CD4-positive, CD25-positive, alpha-beta regulatory T cell (primary cell): Measurements from ENCODE around the gene SPTAN1. TPM values are rescaled to one million over a fixed set of nuclear protein-coding genes. Genes with fewer than 3 reads are reported as not detected.

Source experiments
- ATAC-seq, 2 donors: fragments of 150-1000 bp; cut with Tn5 transposase; one replicate each; pipeline ENCODE4 v1.10.0; 2021; ENCODE audit warnings: low read depth in 2 of 2, moderate number of reproducible peaks in 2 of 2, moderate library complexity in 1 of 2
- DNase-seq, 3 donors: peaks; one replicate each; pipeline versions ENCODE4 v3.0.0 to v3.0.0-alpha.2; 2012 to 2022; ENCODE audit warnings: mixed read lengths in 1 of 3
- H3K27ac ChIP-seq: one replicate; pipeline ENCODE4 v1.7.0; 2013; ENCODE audit warnings: mild to moderate bottlenecking, low read length; ENCODE audit not compliant: insufficient read depth, poor library complexity, severe bottlenecking
- H3K27me3 ChIP-seq: one replicate; pipeline ENCODE4 v1.7.0; 2013; ENCODE audit warnings: low read length; ENCODE audit not compliant: control insufficient read depth, insufficient read depth
- H3K36me3 ChIP-seq: one replicate; pipeline ENCODE4 v1.7.0; 2013; ENCODE audit warnings: mild to moderate bottlenecking, low read length, moderate library complexity; ENCODE audit not compliant: control insufficient read depth, insufficient read depth
- H3K4me1 ChIP-seq: 2 replicates; pipeline ENCODE4 v1.7.0; 2013; ENCODE audit warnings: mild to moderate bottlenecking, low read length; ENCODE audit not compliant: insufficient read depth, control insufficient read depth, poor library complexity, severe bottlenecking
- H3K4me3 ChIP-seq: one replicate; pipeline ENCODE4 v1.7.0; 2013; ENCODE audit warnings: low read depth, mild to moderate bottlenecking, low read length, moderate library complexity
- H3K9me3 ChIP-seq, 2 experiments: 1 replicate in 1 of 2; 2 replicates in 1 of 2; pipeline ENCODE4 v1.7.0; 2013; ENCODE audit warnings: low read length in 2 of 2, mild to moderate bottlenecking in 1 of 2, moderate library complexity in 1 of 2; ENCODE audit not compliant: control insufficient read depth in 2 of 2
- H3K27ac Mint-ChIP-seq, 3 donors: one replicate each; pipeline ENCODE4 v1.8.0; 2020 to 2022; ENCODE audit warnings: mild to moderate bottlenecking in 3 of 3, mixed read lengths in 3 of 3, moderate library complexity in 2 of 3
- H3K27me3 Mint-ChIP-seq: one replicate; pipeline ENCODE4 v1.8.0; 2022; ENCODE audit warnings: mild to moderate bottlenecking, mixed read lengths
- H3K36me3 Mint-ChIP-seq: one replicate; pipeline ENCODE4 v1.8.0; 2020; ENCODE audit warnings: mixed read lengths
- H3K4me1 Mint-ChIP-seq, 4 donors: one replicate each; pipeline ENCODE4 v1.8.0; 2020 to 2022; ENCODE audit warnings: mixed read lengths in 4 of 4, mild to moderate bottlenecking in 1 of 4
- H3K4me3 Mint-ChIP-seq, 4 donors: one replicate each; pipeline ENCODE4 v1.8.0; 2020 to 2022; ENCODE audit warnings: mild to moderate bottlenecking in 4 of 4, mixed read lengths in 4 of 4, moderate library complexity in 3 of 4
- H3K9me3 Mint-ChIP-seq, 7 donors: one replicate each; pipeline ENCODE4 v1.8.0; 2020 to 2022; ENCODE audit warnings: mixed read lengths in 7 of 7, mild to moderate bottlenecking in 3 of 7, moderate library complexity in 2 of 7
- polyA plus RNA-seq, 4 donors: library from polyadenylated mRNA; unstranded; fragments of 300-500 nt; fragmentation: Illumina TruSeq; gene quantifications; one replicate each; pipeline ENCODE4 v1.2.3, GENCODE V29; 2021
- total RNA-seq: library from RNA; stranded (reverse); gene quantifications from one replicate; pipeline ENCODE4 v1.2.3, GENCODE V29; 2022

Gene SPTAN1
- total and polyA plus RNA-seq, 5 donors from 2014 or later = 79.8 to 769 (median 84.6) TPM

GRCh38 chr9:128629852-128630545 lies 77.6 kb downstream of the SPTAN1 start:
- Mint-ChIP-seq H3K36me3 (peaks cover 36% of the 10 kb centered on the region), H3K4me3 (no peak overlapping the region)

DNA sequence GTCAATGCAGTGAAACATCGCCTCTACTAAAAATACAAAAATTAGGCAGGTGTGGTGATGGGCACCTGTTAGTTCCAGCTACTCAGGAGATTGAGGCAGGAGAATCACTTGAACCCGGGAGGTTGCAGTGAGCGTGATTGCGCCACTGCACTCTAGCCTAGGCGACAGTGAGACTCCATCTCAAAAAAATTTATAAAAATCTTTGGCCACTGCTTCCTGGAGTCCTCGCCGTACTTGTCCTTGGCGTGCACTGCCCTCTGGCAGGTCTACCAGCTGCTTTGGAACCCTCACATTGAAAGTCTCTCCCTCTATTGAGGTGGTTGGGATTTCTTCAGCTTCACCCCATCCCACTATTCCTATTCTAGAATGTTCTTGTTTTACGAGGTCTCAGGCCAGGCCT lies 79.2 kb downstream of the SPTAN1 start:
- Mint-ChIP-seq H3K4me1 (peaks cover 0 to 3% (median 0%) of the 10 kb centered on the region in 4 donors), H3K4me3 (no peak overlapping the region), H3K27ac (no peak overlapping the region), H3K9me3 (no peaks in the 10 kb centered on the region), H3K27me3 (no peaks in the 10 kb centered on the region), H3K36me3 (peaks cover 21% of the 10 kb centered on the region)
- DNase-seq (no peak), ATAC-seq (no peak)
- H3K27ac ChIP-seq = no peak overlapping the region
- peaks cover 71% of the 10 kb centered on the region for H3K36me3 ChIP-seq
- no peak overlapping the region for H3K4me3 ChIP-seq
- no peaks in the 10 kb centered on the region for H3K27me3 ChIP-seq
- no peaks in the 10 kb centered on the region for H3K9me3 ChIP-seq
- H3K4me1 ChIP-seq = no peaks in the 10 kb centered on the region

More at GRCh38 chr9:128629852-128630545, 77.6 kb downstream of the SPTAN1 start:
- Histone ChIP-seq H3K9me3 (no peaks in the 10 kb centered on the region), H3K27ac (no peak overlapping the region), H3K27me3 (no peaks in the 10 kb centered on the region), H3K4me1 (no peaks in the 10 kb centered on the region), H3K4me3 (no peak overlapping the region), H3K36me3 (peaks cover 88% of the 10 kb centered on the region)
- no peaks in the 10 kb centered on the region for H3K27me3 Mint-ChIP-seq
- ATAC-seq (no peak), DNase-seq (no peak)
- peak overlapping the region in 1 of 3 donors; percentile 55 for H3K27ac Mint-ChIP-seq
- no peaks in the 10 kb centered on the region for H3K9me3 Mint-ChIP-seq
- peaks cover 0 to 2% (median under 1%) of the 10 kb centered on the region in 4 donors for H3K4me1 Mint-ChIP-seq

- no peaks in the 10 kb centered on the region for H3K9me3 ChIP-seq
- ATAC-seq (no peak), DNase-seq (no peak)
- H3K4me1 Mint-ChIP-seq = peaks cover 0 to 5% (median 0%) of the 10 kb centered on the region in 4 donors
- no peak overlapping the region for H3K27ac Mint-ChIP-seq
- H3K9me3 Mint-ChIP-seq = no peaks in the 10 kb centered on the region
- H3K27ac ChIP-seq = no peak overlapping the region
- no peaks in the 10 kb centered on the region for H3K4me1 ChIP-seq
- H3K36me3 ChIP-seq = peaks cover 67% of the 10 kb centered on the region
- no peaks in the 10 kb centered on the region for H3K27me3 Mint-ChIP-seq
- no peak overlapping the region for H3K4me3 ChIP-seq
- peaks cover 21% of the 10 kb centered on the region for H3K36me3 Mint-ChIP-seq
- no peaks in the 10 kb centered on the region for H3K27me3 ChIP-seq
- no peak overlapping the region for H3K4me3 Mint-ChIP-seq
These were observed 79.7 kb downstream of the SPTAN1 start for GRCh38 chr9:128632066-128632465.

GRCh38 chr9:128632486-128632885 lies 80.1 kb downstream of the SPTAN1 start:
- H3K27ac ChIP-seq = no peak overlapping the region
- no peaks in the 10 kb centered on the region for H3K4me1 ChIP-seq
- no peak overlapping the region for H3K4me3 ChIP-seq
- peaks cover 63% of the 10 kb centered on the region for H3K36me3 ChIP-seq
- H3K27me3 Mint-ChIP-seq = no peaks in the 10 kb centered on the region
- ATAC-seq (no peak), DNase-seq (no peak)
- no peak overlapping the region for H3K4me3 Mint-ChIP-seq
- H3K27me3 ChIP-seq = no peaks in the 10 kb centered on the region
- H3K9me3 Mint-ChIP-seq = no peaks in the 10 kb centered on the region
- H3K4me1 Mint-ChIP-seq = peaks cover 0 to 5% (median 0%) of the 10 kb centered on the region in 4 donors
- peaks cover 21% of the 10 kb centered on the region for H3K36me3 Mint-ChIP-seq
- H3K9me3 ChIP-seq = no peaks in the 10 kb centered on the region
- H3K27ac Mint-ChIP-seq = no peak overlapping the region

DNA sequence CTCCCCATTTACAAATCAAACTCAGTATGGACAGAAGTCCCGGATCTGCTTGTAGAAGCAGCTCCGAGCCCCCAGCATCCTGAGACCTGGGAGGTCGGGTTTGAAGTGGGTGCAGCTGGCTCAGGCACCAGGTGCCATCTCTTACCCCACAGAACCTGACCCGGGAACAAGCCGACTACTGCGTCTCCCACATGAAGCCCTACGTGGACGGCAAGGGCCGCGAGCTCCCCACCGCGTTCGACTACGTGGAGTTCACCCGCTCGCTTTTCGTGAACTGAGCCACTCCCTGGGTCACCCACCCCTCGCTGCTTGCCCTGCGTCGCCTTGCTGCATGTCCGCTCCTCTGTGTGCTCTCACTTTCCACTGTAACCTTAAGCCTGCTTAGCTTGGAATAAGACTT lies 80.7 kb downstream of the SPTAN1 start:
- H3K36me3 Mint-ChIP-seq = peaks cover 17% of the 10 kb centered on the region
- DNase-seq = no peak
- no peak overlapping the region for H3K4me3 Mint-ChIP-seq
- H3K9me3 ChIP-seq = no peaks in the 10 kb centered on the region
- no peaks in the 10 kb centered on the region for H3K27me3 ChIP-seq
- H3K36me3 ChIP-seq = peaks cover 57% of the 10 kb centered on the region
- no peak overlapping the region for H3K27ac ChIP-seq
- no peak overlapping the region for H3K27ac Mint-ChIP-seq
- H3K4me1 ChIP-seq = no peaks in the 10 kb centered on the region
- peaks cover 0 to 2% (median 0%) of the 10 kb centered on the region in 4 donors for H3K4me1 Mint-ChIP-seq
- ATAC-seq = no peak
- no peaks in the 10 kb centered on the region for H3K27me3 Mint-ChIP-seq
- no peaks in the 10 kb centered on the region for H3K9me3 Mint-ChIP-seq
- H3K4me3 ChIP-seq = no peak overlapping the region

DNA sequence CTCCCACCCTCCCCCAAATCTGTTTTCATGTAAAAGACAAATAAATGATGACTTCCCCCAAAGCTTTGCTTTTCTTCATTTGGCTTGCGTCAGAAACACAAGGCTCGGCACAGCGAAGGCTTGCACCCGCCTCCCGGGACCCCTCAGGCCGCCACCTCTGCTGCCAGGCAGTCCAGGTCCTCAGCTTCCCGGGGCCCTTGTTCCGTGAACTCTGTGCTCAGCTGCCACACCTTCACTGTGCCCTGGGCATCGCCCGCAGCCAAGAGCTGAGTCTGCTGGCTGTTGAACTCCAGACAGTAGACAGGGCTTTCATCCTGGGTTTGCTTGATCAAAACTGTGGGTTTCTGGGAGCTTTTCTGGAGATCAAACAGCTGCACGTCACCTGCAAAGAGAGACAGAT lies 81.2 kb downstream of the SPTAN1 start:
- ATAC-seq (no peak), DNase-seq (no peak)
- Histone ChIP-seq H3K4me1 (no peaks in the 10 kb centered on the region), H3K27ac (no peak overlapping the region), H3K4me3 (no peak overlapping the region), H3K27me3 (no peaks in the 10 kb centered on the region), H3K36me3 (peaks cover 52% of the 10 kb centered on the region), H3K9me3 (no peaks in the 10 kb centered on the region)
- Mint-ChIP-seq H3K4me1 (peaks cover 0 to 2% (median 0%) of the 10 kb centered on the region in 4 donors), H3K9me3 (no peaks in the 10 kb centered on the region), H3K36me3 (peaks cover 17% of the 10 kb centered on the region), H3K27me3 (no peaks in the 10 kb centered on the region), H3K27ac (no peak overlapping the region), H3K4me3 (no peak overlapping the region)

DNA sequence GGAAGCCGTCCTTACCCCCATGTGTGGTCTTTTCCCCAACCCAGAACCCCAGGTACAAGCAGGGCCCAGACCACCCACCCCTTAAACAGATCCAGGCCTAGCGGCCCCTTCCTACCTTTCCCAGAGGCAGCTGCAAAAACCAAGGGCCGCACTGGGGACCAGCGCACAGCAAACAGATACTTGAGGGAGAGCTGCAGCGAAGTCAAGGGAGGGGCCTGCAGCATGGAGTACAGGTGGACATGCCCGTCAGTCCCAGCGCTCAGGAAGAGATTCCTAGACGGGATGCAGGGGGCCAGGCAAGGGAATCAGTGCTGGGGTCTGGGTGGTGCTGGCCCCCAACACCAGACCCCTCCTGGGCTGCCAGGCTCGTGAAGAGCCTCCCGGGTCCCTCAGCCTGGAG lies 81.7 kb downstream of the SPTAN1 start:
- Mint-ChIP-seq H3K4me1 (peaks cover 0 to 2% (median 0%) of the 10 kb centered on the region in 4 donors), H3K4me3 (no peak overlapping the region), H3K9me3 (no peaks in the 10 kb centered on the region), H3K27ac (peak overlapping the region in 1 of 3 donors; percentile 60), H3K36me3 (peaks cover 12% of the 10 kb centered on the region), H3K27me3 (no peaks in the 10 kb centered on the region)
- Histone ChIP-seq H3K9me3 (no peaks in the 10 kb centered on the region), H3K27me3 (no peaks in the 10 kb centered on the region), H3K36me3 (peaks cover 46% of the 10 kb centered on the region), H3K4me1 (no peaks in the 10 kb centered on the region), H3K4me3 (no peak overlapping the region), H3K27ac (no peak overlapping the region)
- DNase-seq (no peak), ATAC-seq (no peak)

- Mint-ChIP-seq H3K4me1 (peaks cover 0 to 2% (median 0%) of the 10 kb centered on the region in 4 donors), H3K9me3 (no peaks in the 10 kb centered on the region), H3K27me3 (no peaks in the 10 kb centered on the region), H3K36me3 (peaks cover 12% of the 10 kb centered on the region), H3K27ac (peak overlapping the region in 1 of 3 donors; percentile 60), H3K4me3 (peak overlapping the region in 1 of 4 donors; percentile 51)
- no peak for DNase-seq
- Histone ChIP-seq H3K4me1 (no peaks in the 10 kb centered on the region), H3K27me3 (no peaks in the 10 kb centered on the region), H3K27ac (no peak overlapping the region), H3K36me3 (peaks cover 40% of the 10 kb centered on the region), H3K4me3 (no peak overlapping the region), H3K9me3 (no peaks in the 10 kb centered on the region)
- no peak for ATAC-seq
These were observed 82.4 kb downstream of the SPTAN1 start for GRCh38 chr9:128634651-128635262.
